SU-DHL-6 (cell line): Measurements from ENCODE around the gene PCDH17.

ENCODE experiments used
- H2AFZ ChIP-seq: fragments of 200-600 bp; sonication (generic); 2 replicates; pipeline ENCODE4 v1.6.1; 2014; ENCODE audit warnings: low read depth, mild to moderate bottlenecking, moderate library complexity, mixed read lengths, antibody characterized with exemption, low read length; ENCODE audit not compliant: severe bottlenecking
- H3F3A ChIP-seq: fragments of 200-600 bp; shearing (Covaris generic); 2 replicates; pipeline ENCODE4 v1.6.0; 2016; ENCODE audit warnings: antibody characterized with exemption, mild to moderate bottlenecking; ENCODE audit not compliant: insufficient read depth
- H3K27ac ChIP-seq: fragments of 200-600 bp; sonication (generic); 2 replicates; pipeline ENCODE4 v1.5.1; 2016; ENCODE audit warnings: low read depth, mild to moderate bottlenecking, low read length, moderate library complexity, mixed read lengths
- H3K27me3 ChIP-seq: fragments of 200-600 bp; sonication (generic), shearing (Covaris generic); 2 replicates; pipeline ENCODE4 v1.6.0; 2014; ENCODE audit warnings: mild to moderate bottlenecking, low read length
- H3K36me3 ChIP-seq: fragments of 200-600 bp; sonication (generic); 2 replicates; pipeline ENCODE4 v1.6.1; 2014; ENCODE audit warnings: mild to moderate bottlenecking, low read length, mixed read lengths
- H3K4me2 ChIP-seq: fragments of 300-600, 200-600 bp; shearing (Covaris generic), sonication (generic); 2 replicates; pipeline ENCODE4 v1.6.0; 2014; ENCODE audit warnings: low read length, low read depth, mild to moderate bottlenecking; ENCODE audit not compliant: poor library complexity, severe bottlenecking
- H3K4me3 ChIP-seq: fragments of 200-600 bp; sonication (generic); 2 replicates; pipeline ENCODE4 v1.5.1; 2014; ENCODE audit warnings: antibody characterized with exemption, low read length, mild to moderate bottlenecking, mixed read lengths; ENCODE audit not compliant: insufficient read depth, poor library complexity, severe bottlenecking
- H3K79me2 ChIP-seq: fragments of 200-600 bp; sonication (generic); 2 replicates; pipeline ENCODE4 v1.6.1; 2014; ENCODE audit warnings: mild to moderate bottlenecking, low read length, moderate library complexity; ENCODE audit not compliant: insufficient read depth
- H3K9ac ChIP-seq: fragments of 200-600 bp; sonication (generic); 2 replicates; pipeline ENCODE4 v1.7.0; 2014; ENCODE audit warnings: mild to moderate bottlenecking, low read length
- H3K9me2 ChIP-seq: fragments of 200-600 bp; sonication (generic); replicated peaks from 2 replicates; pipeline ENCODE4 v1.6.1; 2014; ENCODE audit warnings: low read length; ENCODE audit not compliant: insufficient read depth
- H3K9me3 ChIP-seq: fragments of 200-600 bp; sonication (generic); 2 replicates; pipeline ENCODE4 v1.6.1; 2014; ENCODE audit warnings: low read length, mixed read lengths; ENCODE audit not compliant: insufficient read depth
- H4K20me1 ChIP-seq: fragments of 200-600 bp; sonication (generic); 2 replicates; pipeline ENCODE4 v1.6.1; 2014; ENCODE audit warnings: low read depth, mild to moderate bottlenecking, antibody characterized with exemption, low read length, moderate library complexity, mixed read lengths
- EZH2phosphoT487 ChIP-seq: fragments of 200-600 bp; sonication (generic), shearing (Covaris generic); conservative IDR thresholded peaks from 2 replicates; pipeline ENCODE4 v1.6.1; 2018; ENCODE audit warnings: mild to moderate bottlenecking, antibody characterized with exemption, low read length, moderate library complexity, mixed read lengths
- TF ChIP-seq, protein P1 (sequence below): fragments of 200-600 bp; sonication (generic); IDR thresholded peaks from one replicate; pipeline ENCODE4 v1.5.1; 2017; ENCODE audit warnings: antibody characterized with exemption, mild to moderate bottlenecking, low read length, moderate library complexity; ENCODE audit not compliant: insufficient read depth, poor library complexity, severe bottlenecking

Gene PCDH17

GRCh38 chr13:57740719-57741118 lies 109.2 kb downstream of the PCDH17 start:
- no peaks in the 10 kb centered on the region for H3K79me2 ChIP-seq
- H3F3A ChIP-seq = no peaks in the 10 kb centered on the region
- TF ChIP-seq, protein P1, sequence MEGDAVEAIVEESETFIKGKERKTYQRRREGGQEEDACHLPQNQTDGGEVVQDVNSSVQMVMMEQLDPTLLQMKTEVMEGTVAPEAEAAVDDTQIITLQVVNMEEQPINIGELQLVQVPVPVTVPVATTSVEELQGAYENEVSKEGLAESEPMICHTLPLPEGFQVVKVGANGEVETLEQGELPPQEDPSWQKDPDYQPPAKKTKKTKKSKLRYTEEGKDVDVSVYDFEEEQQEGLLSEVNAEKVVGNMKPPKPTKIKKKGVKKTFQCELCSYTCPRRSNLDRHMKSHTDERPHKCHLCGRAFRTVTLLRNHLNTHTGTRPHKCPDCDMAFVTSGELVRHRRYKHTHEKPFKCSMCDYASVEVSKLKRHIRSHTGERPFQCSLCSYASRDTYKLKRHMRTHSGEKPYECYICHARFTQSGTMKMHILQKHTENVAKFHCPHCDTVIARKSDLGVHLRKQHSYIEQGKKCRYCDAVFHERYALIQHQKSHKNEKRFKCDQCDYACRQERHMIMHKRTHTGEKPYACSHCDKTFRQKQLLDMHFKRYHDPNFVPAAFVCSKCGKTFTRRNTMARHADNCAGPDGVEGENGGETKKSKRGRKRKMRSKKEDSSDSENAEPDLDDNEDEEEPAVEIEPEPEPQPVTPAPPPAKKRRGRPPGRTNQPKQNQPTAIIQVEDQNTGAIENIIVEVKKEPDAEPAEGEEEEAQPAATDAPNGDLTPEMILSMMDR = no peak
- TF ChIP-seq EZH2phosphoT487 = no peak
- no peak overlapping the region for H3K9ac ChIP-seq
- H2AFZ ChIP-seq = no peak overlapping the region
- no peaks in the 10 kb centered on the region for H3K36me3 ChIP-seq
- H3K9me2 ChIP-seq = no peaks in the 10 kb centered on the region
- no peak overlapping the region for H3K27ac ChIP-seq
- no peaks in the 10 kb centered on the region for H3K9me3 ChIP-seq
- no peaks in the 10 kb centered on the region for H4K20me1 ChIP-seq
- H3K4me2 ChIP-seq = no peak overlapping the region
- no peak overlapping the region for H3K4me3 ChIP-seq
- no peaks in the 10 kb centered on the region for H3K27me3 ChIP-seq

GRCh38 chr13:57748096-57748495 lies 116.6 kb downstream of the PCDH17 start:
- H3K9ac ChIP-seq = no peak overlapping the region
- H4K20me1 ChIP-seq = no peaks in the 10 kb centered on the region
- no peak overlapping the region for H3K27ac ChIP-seq
- no peak overlapping the region for H3K4me2 ChIP-seq
- H3K27me3 ChIP-seq = no peaks in the 10 kb centered on the region
- no peak for TF ChIP-seq EZH2phosphoT487
- TF ChIP-seq, protein P1 = no peak
- no peak overlapping the region for H3K4me3 ChIP-seq
- H2AFZ ChIP-seq = no peak overlapping the region
- no peaks in the 10 kb centered on the region for H3F3A ChIP-seq
- no peaks in the 10 kb centered on the region for H3K36me3 ChIP-seq
- no peaks in the 10 kb centered on the region for H3K9me2 ChIP-seq
- H3K79me2 ChIP-seq = no peaks in the 10 kb centered on the region
- H3K9me3 ChIP-seq = peaks cover 10% of the 10 kb centered on the region; the same call in 1 of the 2 replicates

- Histone ChIP-seq H4K20me1 (no peaks in the 10 kb centered on the region), H3K4me2 (no peak overlapping the region), H3K9me3 (no peaks in the 10 kb centered on the region), H3K79me2 (no peaks in the 10 kb centered on the region), H3K9me2 (no peaks in the 10 kb centered on the region), H3F3A (no peaks in the 10 kb centered on the region), H3K27ac (no peak overlapping the region), H3K36me3 (no peaks in the 10 kb centered on the region), H3K4me3 (no peak overlapping the region), H3K27me3 (no peaks in the 10 kb centered on the region), H3K9ac (no peak overlapping the region), H2AFZ (no peak overlapping the region)
- no peak for TF ChIP-seq EZH2phosphoT487
- TF ChIP-seq, protein P1 = no peak
These were observed 129.4 kb downstream of the PCDH17 start for GRCh38 chr13:57760951-57761350.
